H1 (cell line): ENCODE data around the gene SCNN1A.

Experiments used
- BACH1 ChIP-seq: IDR thresholded peaks from 2 replicates; pipeline ENCODE4 v1.6.1; 2012; ENCODE audit warnings: low read length, improper control_type of control experiment
- PHF8 ChIP-seq: fragments of 200-600 bp; sonication (generic); conservative IDR thresholded peaks from 2 replicates; pipeline ENCODE4 v1.7.1; 2012; ENCODE audit warnings: low read depth, mild to moderate bottlenecking, inconsistent platforms, low read length, moderate library complexity

GRCh38 chr12:6303071-6303470, 72.3 kb downstream of the SCNN1A start:
- TF ChIP-seq PHF8 (no peak), BACH1 (no peak)
